C4-2B (cell line): Measurements from ENCODE around the gene PEX5L.

Source experiments
- H3K27ac ChIP-seq: fragments of 450-650 bp; 2 replicates; pipeline ENCODE4 v1.5.1; 2017
- ZFX ChIP-seq: fragments of 450-650 bp; IDR thresholded peaks from 2 replicates; pipeline ENCODE4 v1.6.1; 2017
- TF ChIP-seq, protein P1 (sequence below): fragments of 450-650 bp; conservative IDR thresholded peaks from 2 replicates; pipeline ENCODE4 v1.5.1; 2017; ENCODE audit warnings: mild to moderate bottlenecking

The PEX5L gene

DNA sequence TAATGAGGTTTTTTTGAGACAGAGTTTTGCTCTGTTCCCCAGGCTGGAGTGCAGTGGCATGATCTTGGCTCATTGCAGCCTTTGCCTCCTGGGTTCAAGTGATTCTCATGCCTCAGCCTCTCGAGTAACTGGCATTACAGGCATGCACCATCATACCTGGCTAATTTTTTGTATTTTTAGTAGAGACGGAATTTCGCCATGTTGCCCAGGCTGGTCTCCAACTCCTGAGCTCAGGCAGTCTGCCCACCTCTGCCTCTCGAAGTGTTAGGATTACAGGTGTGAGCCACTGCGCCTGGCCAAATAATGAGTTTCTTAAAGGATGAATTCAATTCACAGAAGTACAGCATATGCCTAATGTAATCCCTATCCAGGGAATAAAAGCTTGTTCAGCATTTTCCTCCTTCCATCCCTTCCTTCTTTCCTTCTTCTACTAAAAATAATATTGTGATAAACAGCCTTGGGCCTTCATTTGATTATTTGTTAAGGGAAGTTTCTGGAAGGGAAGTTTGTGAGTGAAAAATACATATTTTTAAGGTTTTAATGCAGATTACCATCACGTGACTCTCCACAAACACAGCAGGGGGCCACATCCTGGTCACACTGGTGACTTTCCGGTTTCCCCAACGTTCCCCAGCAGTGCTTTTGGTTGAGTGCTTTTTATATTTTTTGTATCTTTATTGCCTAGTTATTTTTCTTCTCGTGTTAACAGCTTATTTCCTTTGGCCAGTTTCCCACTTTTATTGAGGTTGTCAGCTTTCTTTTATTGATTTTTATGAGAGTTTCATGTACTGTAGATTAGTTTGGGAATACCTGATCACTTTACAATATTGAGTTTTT lies 267.1 kb downstream of the PEX5L start:
- TF ChIP-seq ZFX = no peak
- TF ChIP-seq, protein P1, sequence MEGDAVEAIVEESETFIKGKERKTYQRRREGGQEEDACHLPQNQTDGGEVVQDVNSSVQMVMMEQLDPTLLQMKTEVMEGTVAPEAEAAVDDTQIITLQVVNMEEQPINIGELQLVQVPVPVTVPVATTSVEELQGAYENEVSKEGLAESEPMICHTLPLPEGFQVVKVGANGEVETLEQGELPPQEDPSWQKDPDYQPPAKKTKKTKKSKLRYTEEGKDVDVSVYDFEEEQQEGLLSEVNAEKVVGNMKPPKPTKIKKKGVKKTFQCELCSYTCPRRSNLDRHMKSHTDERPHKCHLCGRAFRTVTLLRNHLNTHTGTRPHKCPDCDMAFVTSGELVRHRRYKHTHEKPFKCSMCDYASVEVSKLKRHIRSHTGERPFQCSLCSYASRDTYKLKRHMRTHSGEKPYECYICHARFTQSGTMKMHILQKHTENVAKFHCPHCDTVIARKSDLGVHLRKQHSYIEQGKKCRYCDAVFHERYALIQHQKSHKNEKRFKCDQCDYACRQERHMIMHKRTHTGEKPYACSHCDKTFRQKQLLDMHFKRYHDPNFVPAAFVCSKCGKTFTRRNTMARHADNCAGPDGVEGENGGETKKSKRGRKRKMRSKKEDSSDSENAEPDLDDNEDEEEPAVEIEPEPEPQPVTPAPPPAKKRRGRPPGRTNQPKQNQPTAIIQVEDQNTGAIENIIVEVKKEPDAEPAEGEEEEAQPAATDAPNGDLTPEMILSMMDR = no peak

DNA sequence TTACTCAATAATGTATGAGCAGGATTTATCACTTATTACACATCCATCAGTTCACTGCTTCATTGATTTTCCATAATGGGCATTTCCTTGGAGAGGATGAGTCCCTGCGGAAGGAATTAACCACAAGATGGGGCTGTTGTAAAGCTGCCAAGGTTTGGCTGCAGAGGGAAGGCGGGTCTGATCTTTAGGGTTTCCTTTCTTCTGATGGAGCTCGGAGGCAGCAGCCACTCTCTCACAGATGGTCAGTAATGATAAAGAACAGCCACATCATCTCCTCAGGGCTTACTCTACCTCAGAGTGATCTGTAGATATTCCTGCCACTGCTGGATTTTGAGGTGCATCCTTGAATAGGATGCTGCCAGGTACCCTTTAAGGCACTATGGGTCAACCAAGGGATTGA lies 268.7 kb downstream of the PEX5L start:
- TF ChIP-seq, protein P1 = peak; percentile 72
- TF ChIP-seq ZFX = no peak

More for the DNA sequence above, 267.1 kb downstream of the PEX5L start:
- H3K27ac ChIP-seq = 0 out of 2 replicates have a peak overlapping the region, but pooled peaks have one; percentile 3

DNA sequence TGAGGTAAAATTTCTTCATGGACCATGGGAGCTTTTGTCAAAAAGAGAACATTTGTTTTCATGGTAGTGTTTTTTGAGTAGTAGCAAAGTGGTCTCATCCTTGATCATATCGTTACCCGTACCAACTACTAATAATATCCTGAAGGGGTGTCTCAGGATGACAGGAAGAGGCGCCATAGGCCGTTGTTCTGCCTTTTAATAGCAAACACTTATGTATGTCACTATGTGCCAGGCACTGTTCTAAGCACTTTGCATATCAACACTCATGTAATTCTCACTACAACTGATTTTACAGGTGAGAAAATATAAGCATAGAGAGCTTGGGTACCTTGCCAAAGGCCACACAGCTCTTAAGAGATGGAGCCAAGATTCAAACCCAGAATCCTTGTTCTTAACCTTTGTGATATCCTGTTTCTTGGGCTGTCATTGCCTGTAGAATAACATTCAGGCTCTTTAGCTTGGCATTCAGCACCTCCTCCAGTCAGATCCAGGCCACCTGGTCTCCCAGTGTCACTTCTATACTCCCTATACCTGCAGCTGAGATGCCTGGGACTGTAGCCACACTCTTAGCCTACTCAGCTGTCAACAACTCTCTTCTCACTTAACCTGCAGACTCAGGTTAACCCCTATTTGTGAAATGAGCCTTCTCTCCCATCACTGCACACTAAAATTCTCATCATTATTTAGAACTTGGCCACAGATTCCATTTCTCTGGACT lies 270.2 kb downstream of the PEX5L start:
- TF ChIP-seq, protein P1 = no peak
- TF ChIP-seq ZFX = no peak
- no peak overlapping the region for H3K27ac ChIP-seq

More for the DNA sequence above, 268.7 kb downstream of the PEX5L start:
- H3K27ac ChIP-seq = no peak overlapping the region

DNA sequence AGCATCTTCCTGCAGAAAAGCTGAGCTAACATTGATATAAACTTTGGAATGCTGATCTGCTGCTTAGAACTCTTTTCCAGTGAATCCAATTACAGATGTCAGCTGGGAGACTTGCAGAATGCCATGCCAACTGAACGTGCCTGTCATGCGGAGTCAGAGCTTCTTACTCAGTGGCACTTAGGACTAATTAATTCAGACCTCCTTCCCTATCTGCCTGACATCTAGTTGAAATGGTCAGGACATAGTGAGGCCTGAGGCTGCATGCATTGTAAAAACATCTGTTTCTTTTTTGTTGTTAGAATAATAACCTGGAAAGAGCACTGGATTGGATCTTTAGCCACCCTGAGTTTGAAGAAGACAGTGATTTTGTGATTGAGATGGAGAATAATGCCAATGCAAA lies 271.3 kb downstream of the PEX5L start:
- H3K27ac ChIP-seq = no peak overlapping the region
- TF ChIP-seq ZFX = no peak
- TF ChIP-seq, protein P1 = no peak

DNA sequence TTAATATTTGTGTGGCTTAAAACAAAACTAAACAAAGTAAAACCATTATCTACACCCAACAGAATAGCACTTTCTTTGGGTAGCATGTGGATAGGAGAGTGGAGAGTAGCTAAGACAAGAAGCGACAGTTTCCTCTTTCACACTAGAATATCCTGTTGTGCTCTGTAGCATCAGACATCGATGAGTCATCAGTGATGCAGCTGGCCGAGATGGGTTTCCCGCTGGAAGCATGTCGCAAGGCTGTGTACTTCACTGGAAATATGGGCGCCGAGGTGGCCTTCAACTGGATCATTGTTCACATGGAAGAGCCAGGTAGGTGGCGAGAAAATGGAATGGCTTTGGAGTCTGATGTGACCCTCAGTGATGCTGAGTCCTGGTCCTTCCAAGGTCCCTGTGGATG lies 275.8 kb downstream of the PEX5L start:
- no peak for TF ChIP-seq ZFX
- TF ChIP-seq, protein P1 = no peak
- no peak overlapping the region for H3K27ac ChIP-seq

DNA sequence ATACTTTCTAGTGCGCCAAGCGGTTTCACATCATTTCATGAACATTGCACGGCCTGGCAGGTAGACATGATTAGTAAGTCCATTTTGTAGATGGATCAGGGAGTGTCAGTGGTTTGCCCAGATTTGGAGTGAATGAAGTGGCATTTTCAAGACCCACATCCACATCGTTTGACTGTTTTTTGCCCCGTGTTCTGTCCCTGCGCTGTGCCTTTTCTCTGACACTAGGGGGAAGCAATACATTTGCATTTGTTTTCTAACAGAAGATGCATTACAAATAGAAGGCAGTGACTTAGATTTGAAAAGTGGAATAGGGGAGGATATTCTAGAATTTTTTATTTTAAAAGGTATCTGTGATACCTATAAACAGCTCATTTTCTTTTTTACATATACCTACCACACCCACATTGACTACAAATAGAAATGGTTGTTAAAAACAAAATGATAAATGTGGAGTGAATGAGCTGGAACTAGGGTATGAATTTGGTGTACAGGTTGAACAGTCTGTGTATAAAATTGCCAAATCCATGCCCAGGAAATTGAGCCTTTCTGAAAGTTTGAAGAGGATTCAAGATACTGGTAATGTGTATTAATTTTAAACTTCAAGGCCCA lies 285.9 kb downstream of the PEX5L start:
- no peak for TF ChIP-seq ZFX
- TF ChIP-seq, protein P1 = peak; percentile 88

DNA sequence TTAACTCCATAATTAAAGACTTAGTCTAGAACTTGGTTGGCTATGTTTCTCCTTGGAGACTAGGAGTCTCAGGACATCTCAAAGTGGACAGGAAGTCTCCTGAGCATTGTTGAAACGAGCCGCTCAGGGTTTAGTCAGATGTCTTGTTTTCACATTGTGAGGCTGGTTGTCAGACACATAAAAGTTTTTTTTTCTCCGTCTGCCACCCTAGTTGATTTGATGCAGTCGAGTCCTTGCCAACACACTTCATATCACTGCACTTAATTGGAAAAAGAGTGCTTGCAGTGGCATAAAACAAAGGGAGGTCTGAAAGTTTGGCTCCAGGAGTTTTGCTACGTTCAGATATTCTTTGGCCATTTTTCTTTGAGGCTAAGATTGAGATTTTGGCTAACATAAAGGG lies 291.0 kb downstream of the PEX5L start:
- TF ChIP-seq, protein P1 = no peak
- TF ChIP-seq ZFX = no peak
- no peak overlapping the region for H3K27ac ChIP-seq

More for the DNA sequence above, 285.9 kb downstream of the PEX5L start:
- no peak overlapping the region for H3K27ac ChIP-seq
